H1 (cell line): Measurements from ENCODE around the gene ENAH. TPM values are rescaled to one million over a fixed set of nuclear protein-coding genes. Genes with fewer than 3 reads are reported as not detected.

Experiments
- CTCF ChIA-PET: fragments of 300-600 bp; sonication (Branson Sonifier 250); formaldehyde crosslinking; loops from one replicate; lab custom pipeline; 2021; ENCODE audit not compliant: partially characterized antibody; lab: Charles Lee
- POLR2A ChIA-PET: fragments of 300-600 bp; sonication (Branson Sonifier 250); formaldehyde crosslinking; loops from one replicate; lab custom pipeline; 2021; ENCODE audit warnings: inconsistent platforms; ENCODE audit not compliant: partially characterized antibody; lab: Charles Lee
- DNase-seq, 2 experiments: peaks; one replicate each; pipeline versions ENCODE4 v3.0.0 to v3.0.0-alpha.2; 2010 to 2022; ENCODE audit warnings: low spot score in 2 of 2, low read depth in 1 of 2, mixed read lengths in 1 of 2
- FAIRE-seq: peaks from 2 replicates; lab custom pipeline; 2011; peaks lifted over from hg19 to GRCh38; lab: Jason Lieb, UNC
- H2AFZ ChIP-seq: 2 replicates; pipeline ENCODE4 v1.8.1; 2012; ENCODE audit warnings: low read length, inconsistent platforms
- H2AK5ac ChIP-seq: 2 replicates; pipeline ENCODE4 v1.6.1; 2013; ENCODE audit warnings: low read depth, low read length
- H2BK120ac ChIP-seq: replicated peaks from 2 replicates; pipeline ENCODE3; 2013; ENCODE audit warnings: low read depth, low read length, inconsistent platforms
- H2BK12ac ChIP-seq: 2 replicates; pipeline ENCODE4 v1.6.1; 2013; ENCODE audit warnings: low read depth, low read length
- H2BK15ac ChIP-seq: 2 replicates; pipeline ENCODE4 v1.6.1; 2013; ENCODE audit warnings: low read length
- H2BK20ac ChIP-seq: 2 replicates; pipeline ENCODE4 v1.6.1; 2013; ENCODE audit warnings: low read length
- H2BK5ac ChIP-seq: 2 replicates; pipeline ENCODE4 v1.6.1; 2013; ENCODE audit warnings: low read depth, low read length
- H3K14ac ChIP-seq: 2 replicates; pipeline ENCODE4 v1.6.1; 2013; ENCODE audit warnings: inconsistent platforms; ENCODE audit not compliant: insufficient read length
- H3K18ac ChIP-seq: 2 replicates; pipeline ENCODE4 v1.6.1; 2013; ENCODE audit warnings: low read length; ENCODE audit errors: extremely low read depth
- H3K23ac ChIP-seq: 2 replicates; pipeline ENCODE4 v1.6.1; 2013; ENCODE audit warnings: inconsistent platforms; ENCODE audit not compliant: insufficient read length
- H3K23me2 ChIP-seq: 2 replicates; pipeline ENCODE4 v1.6.1; 2013; ENCODE audit warnings: low read depth, low read length
- H3K27ac ChIP-seq: 2 replicates; pipeline ENCODE4 v1.6.1; 2011; ENCODE audit warnings: low read depth, low read length, inconsistent platforms
- H3K27me3 ChIP-seq, 4 experiments: replicated peaks in 1 of 4; 1 replicate in 1 of 4; 2 replicates in 3 of 4; pipeline versions ENCODE4 v1.6.1 to v1.8.1; 2011 to 2013; ENCODE audit warnings: low read length in 3 of 4, mild to moderate bottlenecking in 3 of 4, inconsistent platforms in 2 of 4, mixed read lengths in 2 of 4, moderate library complexity in 1 of 4; ENCODE audit not compliant: control insufficient read depth in 3 of 4, insufficient read depth in 3 of 4; ENCODE audit errors: extremely low read depth in 1 of 4
- H3K36me3 ChIP-seq, 4 experiments: 2 replicates each; pipeline versions ENCODE4 v1.6.1 to v1.8.1; 2011 to 2013; ENCODE audit warnings: mild to moderate bottlenecking in 4 of 4, low read length in 3 of 4, moderate library complexity in 2 of 4, control low read depth in 1 of 4, inconsistent platforms in 1 of 4; ENCODE audit not compliant: insufficient read depth in 4 of 4, control insufficient read depth in 2 of 4
- H3K4ac ChIP-seq: replicated peaks from 2 replicates; pipeline ENCODE3; 2013; ENCODE audit warnings: low read length, low read depth, mixed read lengths, inconsistent platforms; ENCODE audit not compliant: insufficient read length
- H3K4me1 ChIP-seq, 4 experiments: replicated peaks in 1 of 4; 1 replicate in 1 of 4; 2 replicates in 3 of 4; pipeline versions ENCODE4 v1.6.1 to v1.8.1; 2011 to 2013; ENCODE audit warnings: low read length in 3 of 4, inconsistent platforms in 2 of 4, mixed read lengths in 1 of 4; ENCODE audit not compliant: insufficient read depth in 4 of 4, control insufficient read depth in 3 of 4
- H3K4me2 ChIP-seq, 2 experiments: 2 replicates each; pipeline versions ENCODE4 v1.6.1 to v1.8.1; 2011 to 2013; ENCODE audit warnings: low read depth in 2 of 2, low read length in 2 of 2, control low read depth in 1 of 2, inconsistent platforms in 1 of 2, mild to moderate bottlenecking in 1 of 2; ENCODE audit not compliant: insufficient read depth in 1 of 2
- H3K4me3 ChIP-seq, 4 experiments: fragments of 200-600, 300-600 bp in 1 of 4; sonication (generic), shearing (Covaris generic), sonication (Bioruptor Twin) in 1 of 4; 2 replicates each; pipeline versions ENCODE4 v1.5.1 to v1.8.1; 2011 to 2016; ENCODE audit warnings: low read length in 4 of 4, low read depth in 3 of 4, control low read depth in 2 of 4, inconsistent platforms in 2 of 4, mild to moderate bottlenecking in 2 of 4, mixed read lengths in 1 of 4, moderate library complexity in 1 of 4; ENCODE audit not compliant: insufficient read depth in 2 of 4; ENCODE audit errors: extremely low read depth in 1 of 4
- H3K56ac ChIP-seq: replicated peaks from 2 replicates; pipeline ENCODE3; 2013; ENCODE audit warnings: low read depth, mild to moderate bottlenecking, mixed read lengths, low read length, inconsistent platforms; ENCODE audit not compliant: insufficient read length
- H3K79me1 ChIP-seq: 2 replicates; pipeline ENCODE4 v1.6.1; 2013; ENCODE audit warnings: low read depth, low read length, control low read depth
- H3K79me2 ChIP-seq, 2 experiments: 2 replicates each; pipeline versions ENCODE4 v1.6.1 to v1.8.1; 2012 to 2013; ENCODE audit warnings: low read length in 2 of 2, mild to moderate bottlenecking in 2 of 2, inconsistent platforms in 1 of 2; ENCODE audit not compliant: insufficient read depth in 2 of 2, control insufficient read depth in 1 of 2
- H3K9ac ChIP-seq, 4 experiments: replicated peaks in 1 of 4; 1 replicate in 1 of 4; 2 replicates in 3 of 4; pipeline versions ENCODE4 v1.6.1 to v1.8.1; 2011 to 2013; ENCODE audit warnings: low read depth in 3 of 4, low read length in 3 of 4, control low read depth in 2 of 4, mild to moderate bottlenecking in 2 of 4, moderate library complexity in 2 of 4, inconsistent platforms in 1 of 4; ENCODE audit errors: extremely low read depth in 1 of 4
- H3K9me3 ChIP-seq, 2 experiments: 2 replicates each; pipeline versions ENCODE4 v1.6.1 to v1.8.1; 2012 to 2013; ENCODE audit warnings: mild to moderate bottlenecking in 2 of 2, moderate library complexity in 2 of 2, control low read depth in 1 of 2, inconsistent platforms in 1 of 2, low read depth in 1 of 2, low read length in 1 of 2, mixed read lengths in 1 of 2; ENCODE audit not compliant: insufficient read depth in 2 of 2
- H4K20me1 ChIP-seq, 2 experiments: replicated peaks in 1 of 2; 2 replicates each; pipeline versions ENCODE3 to v1.8.1; 2011 to 2013; ENCODE audit warnings: inconsistent platforms in 2 of 2, low read length in 2 of 2, mild to moderate bottlenecking in 1 of 2; ENCODE audit not compliant: insufficient read depth in 2 of 2, control insufficient read depth in 1 of 2
- H4K5ac ChIP-seq: 2 replicates; pipeline ENCODE4 v1.6.1; 2013; ENCODE audit warnings: low read length, low read depth, mixed read lengths, inconsistent platforms; ENCODE audit not compliant: insufficient read length
- H4K8ac ChIP-seq: 2 replicates; pipeline ENCODE4 v1.8.0; 2013; ENCODE audit warnings: mild to moderate bottlenecking, moderate library complexity, low read length, inconsistent platforms; ENCODE audit not compliant: insufficient read depth; ENCODE audit errors: extremely low read depth
- H4K91ac ChIP-seq: replicated peaks from 2 replicates; pipeline ENCODE3; 2013; ENCODE audit warnings: low read length, mixed read lengths, inconsistent platforms; ENCODE audit not compliant: insufficient read length
- EGR1 ChIP-seq: IDR thresholded peaks from 2 replicates; pipeline ENCODE4 v1.6.1; 2011; ENCODE audit warnings: low read depth, low read length, borderline replicate concordance
- KDM1A ChIP-seq: fragments of 200-600, 300-600 bp; sonication (generic); IDR thresholded peaks from 2 replicates; pipeline ENCODE4 v1.7.1; 2016; ENCODE audit warnings: mild to moderate bottlenecking, low read length, borderline replicate concordance
- MAFK ChIP-seq: IDR thresholded peaks from 2 replicates; pipeline ENCODE4 v1.6.1; 2012; ENCODE audit warnings: low read depth, mild to moderate bottlenecking, improper control_type of control experiment, low read length
- SIRT6 ChIP-seq: IDR thresholded peaks from one replicate; pipeline ENCODE4 v1.7.1; 2012; ENCODE audit warnings: low read length, inconsistent platforms
- WGBS, 2 experiments: shearing (Covaris generic) in 1 of 2; methylation state at CpG; one replicate each; pipeline versions ENCODE4 v1.1.6 to v1.1.7; 2013 to 2015; ENCODE audit warnings: low lambda C conversion rate in 2 of 2, mixed read lengths in 2 of 2, inconsistent platforms in 1 of 2, low coverage in 1 of 2, missing lambda C conversion rate in 1 of 2; ENCODE audit not compliant: insufficient replicate concordance in 2 of 2, insufficient coverage in 1 of 2, insufficient read length in 1 of 2; ENCODE audit errors: extremely low coverage in 1 of 2, missing lambda C conversion rate in 1 of 2; 5-methylcytosine and 5-hydroxymethylcytosine counted together
- polyA plus RNA-seq, 7 experiments: library from polyadenylated mRNA; depleted of rRNA in 3 of 7; stranded (reverse) in 5 of 7; unstranded in 2 of 7; fragments of >200 nt in 5 of 7; fragments of 200-250 nt in 2 of 7; gene quantifications; 1 replicate in 5 of 7; 2 replicates in 1 of 7; 4 replicates in 1 of 7; pipeline versions ENCODE4 v1.2.1 to v1.2.3, GENCODE V29; 2011 to 2013; ENCODE audit warnings: missing spikeins in 2 of 7, mixed read lengths in 2 of 7
- total RNA-seq: library from RNA; stranded (reverse); fragmentation: NEBNext Ultra II Directional; extraction: Animal tissue kit (Norgen Biotek cat#: 25700); gene quantifications from 2 replicates; pipeline ENCODE4 v1.2.1, GENCODE V29; 2021

Gene ENAH
- total and polyA plus RNA-seq, 2 of the 8 experiments (the other 6 are each of a cell fraction or from before 2014, with no cell fraction given) = 39.1 to 335 TPM

DNA sequence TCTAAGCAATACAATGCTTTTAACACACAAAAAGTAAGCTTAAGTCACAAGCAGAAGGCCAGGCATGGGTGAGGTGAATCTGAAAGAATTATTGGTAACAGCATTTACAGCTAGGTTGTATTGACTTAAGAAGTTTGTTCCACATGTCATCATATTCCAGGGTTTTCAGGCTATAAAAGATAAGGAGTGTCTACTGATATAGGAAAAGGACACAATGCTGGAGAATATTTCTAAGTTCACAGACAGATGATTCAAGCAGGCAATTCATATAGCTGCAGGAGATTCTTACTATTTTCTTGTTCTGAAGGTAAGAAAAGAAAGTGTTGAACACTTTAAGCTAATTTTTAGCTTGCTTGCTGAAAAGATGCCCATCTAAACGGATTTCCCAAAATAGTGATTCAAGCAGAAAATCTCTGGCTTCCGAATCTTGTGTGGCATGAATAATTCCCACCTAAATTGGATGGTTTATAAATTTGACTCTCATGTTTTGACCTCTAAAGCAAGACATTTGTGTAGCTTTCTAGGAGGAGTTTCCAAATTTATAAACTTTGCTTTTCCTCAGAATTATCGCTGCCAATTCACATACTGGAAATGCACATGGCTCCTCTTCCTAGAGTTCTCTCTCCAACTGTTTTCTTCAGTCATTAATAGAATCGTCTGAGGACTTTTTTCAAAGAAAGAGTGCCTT, 129.5 kb downstream of the ENAH start:
- H3K9me3 ChIP-seq = no peaks in the 10 kb centered on the region
- H4K8ac ChIP-seq = no peak overlapping the region
- DNase-seq (no peak), FAIRE-seq (no peak)
- peaks cover 5% of the 10 kb centered on the region; the same call in 1 of the 2 replicates for H3K79me1 ChIP-seq
- no peak overlapping the region for H3K56ac ChIP-seq
- ChIA-PET POLR2A (interaction anchor here (1.0 to 1.3 kb wide), 3 partner anchors 21 to 144 kb away, joined by 3 to 4 read pairs (median 4); no protein-coding TSS in a partner anchor), CTCF (interaction anchor here (0.6 to 2.9 kb wide), 10 partner anchors 10 to 263 kb away, joined by 3 to 14 read pairs (median 6); no protein-coding TSS in a partner anchor)
- H4K91ac ChIP-seq = no peak overlapping the region
- no peak overlapping the region for H2BK15ac ChIP-seq
- no peaks in the 10 kb centered on the region for H3K27me3 ChIP-seq
- H3K79me2 ChIP-seq = peaks cover 0 to 48% of the 10 kb centered on the region in 2 experiments; a peak in 3 of 4 replicates
- H2BK20ac ChIP-seq = no peak overlapping the region
- H3K14ac ChIP-seq = no peak overlapping the region
- no peak overlapping the region for H3K4me2 ChIP-seq
- H3K23me2 ChIP-seq = no peaks in the 10 kb centered on the region
- no peak overlapping the region for H3K18ac ChIP-seq
- peaks cover 0 to 10% (median 2%) of the 10 kb centered on the region in 4 experiments; a peak in 2 of 8 replicates for H3K36me3 ChIP-seq
- H2BK12ac ChIP-seq = no peak overlapping the region
- no peak overlapping the region for H2BK120ac ChIP-seq
- peaks cover 2 to 8% of the 10 kb centered on the region in 2 experiments for H4K20me1 ChIP-seq
- no peak overlapping the region for H4K5ac ChIP-seq
- no peak overlapping the region for H3K4ac ChIP-seq
- no peak overlapping the region for H3K27ac ChIP-seq
- no peak overlapping the region for H2AFZ ChIP-seq
- 84% methylated on average over 4 of the region's 4 CpGs; no CpG with 5 or more reads in 1 of the 2 experiments for WGBS, 2 experiments
- peaks cover 4 to 8% (median 8%) of the 10 kb centered on the region in 4 experiments; a peak in 6 of 7 replicates for H3K4me1 ChIP-seq
- no peak overlapping the region for H3K23ac ChIP-seq
- no peak overlapping the region for H3K4me3 ChIP-seq
- TF ChIP-seq KDM1A (no peak), EGR1 (no peak), MAFK (no peak), SIRT6 (no peak)
- no peak overlapping the region for H3K9ac ChIP-seq
- H2AK5ac ChIP-seq = no peak overlapping the region
- no peak overlapping the region for H2BK5ac ChIP-seq
